ENCODE results near the gene ERFE. TPM values are rescaled to one million over a fixed set of nuclear protein-coding genes. Genes with fewer than 3 reads are reported as not detected.
"Not testable (repeated sequence)": the region's sequence is repeated elsewhere in the genome, so short reads cannot be mapped to it uniquely, and the experiment has no call there.

Gene ERFE
- total RNA-seq: not detected

- H3K4me1 ChIP-seq: peaks cover 15% of the 10 kb centered on the region
- H3K4me3 ChIP-seq: peak within 1 kb of the TSS; percentile 44
- no peak for DNase-seq (ENCODE audit: low spot score in 2 of 2)
- no peaks in the 10 kb centered on the region for H3K36me3 ChIP-seq
- no peak for TF ChIP-seq EP300 (IDR thresholded peaks at IDR 0.05)
- TF ChIP-seq POLR2AphosphoS5 (IDR thresholded peaks at IDR 0.05): no peak
- peak in 1 of 2 donors; percentile 64 for TF ChIP-seq CTCF (IDR thresholded peaks at IDR 0.05)
- H3K27ac ChIP-seq: no peak within 1 kb of the TSS
- no peaks in the 10 kb centered on the region for H3K9me3 ChIP-seq
- WGBS: 28% methylated on average over 10 of the region's 61 CpGs
- peaks cover 41% of the 10 kb centered on the region for H3K27me3 ChIP-seq
Measured at GRCh38 chr2:238158509-238159070, at the start of gene ERFE. Gene ERFE (plus strand): TSS chr2:238158970. CDS start chr2:238159008, 38 bp downstream.

- TF ChIP-seq POLR2A (IDR thresholded peaks at IDR 0.05): no peak
- TF ChIP-seq EP300 (IDR thresholded peaks at IDR 0.05): no peak
- TF ChIP-seq POLR2AphosphoS5 (IDR thresholded peaks at IDR 0.05): no peak
- no peak for TF ChIP-seq CTCF (IDR thresholded peaks at IDR 0.05)
- no peak overlapping the region for H3K27ac ChIP-seq
- WGBS: 86% methylated on average over 11 of the region's 13 CpGs
Measured at GRCh38 chr2:238113611-238114010, 45.2 kb upstream of the ERFE start.

GRCh38 chr2:238114331-238114841 lies 44.4 kb upstream of the ERFE start:
- H3K27ac ChIP-seq: no peak overlapping the region
- peaks cover 17% of the 10 kb centered on the region for H3K27me3 ChIP-seq
- H3K4me3 ChIP-seq: no peak overlapping the region
- no peak for TF ChIP-seq EP300 (IDR thresholded peaks at IDR 0.05)
- no peak for TF ChIP-seq POLR2AphosphoS5 (IDR thresholded peaks at IDR 0.05)
- no peak for TF ChIP-seq CTCF (IDR thresholded peaks at IDR 0.05)
- TF ChIP-seq POLR2A (IDR thresholded peaks at IDR 0.05): no peak
- 80% methylated on average over 16 of the region's 16 CpGs for WGBS
- no peaks in the 10 kb centered on the region for H3K36me3 ChIP-seq
- no peak for DNase-seq (ENCODE audit: low spot score in 2 of 2)
- no peaks in the 10 kb centered on the region for H3K4me1 ChIP-seq
- peaks cover 5% of the 10 kb centered on the region for H3K9me3 ChIP-seq

More at GRCh38 chr2:238113611-238114010, 45.2 kb upstream of the ERFE start:
- Histone ChIP-seq H3K36me3 (no peaks in the 10 kb centered on the region), H3K9me3 (peaks cover 5% of the 10 kb centered on the region), H3K4me1 (no peaks in the 10 kb centered on the region), H3K4me3 (no peak overlapping the region), H3K27me3 (peaks cover 17% of the 10 kb centered on the region)
- DNase-seq (ENCODE audit: low spot score in 2 of 2): peak in 1 of 2 donors; percentile 51

GRCh38 chr2:238114851-238115660 lies 43.7 kb upstream of the ERFE start:
- no peak overlapping the region for H3K4me3 ChIP-seq
- H3K27ac ChIP-seq: no peak overlapping the region
- TF ChIP-seq POLR2AphosphoS5 (IDR thresholded peaks at IDR 0.05) (no peak), EP300 (IDR thresholded peaks at IDR 0.05) (no peak), POLR2A (IDR thresholded peaks at IDR 0.05) (no peak), CTCF (IDR thresholded peaks at IDR 0.05) (no peak)
- H3K36me3 ChIP-seq: no peaks in the 10 kb centered on the region
- WGBS: 88% methylated on average over 15 of the region's 32 CpGs
- H3K27me3 ChIP-seq: peaks cover 23% of the 10 kb centered on the region
- no peak for DNase-seq (ENCODE audit: low spot score in 2 of 2)
- H3K4me1 ChIP-seq: no peaks in the 10 kb centered on the region
- peaks cover 5% of the 10 kb centered on the region for H3K9me3 ChIP-seq

- peaks cover 29% of the 10 kb centered on the region for H3K27me3 ChIP-seq
- WGBS: 96% methylated on average over 12 of the region's 12 CpGs
- H3K36me3 ChIP-seq; DNase-seq (ENCODE audit: low spot score in 2 of 2); H3K4me1 ChIP-seq; H3K27ac ChIP-seq; H3K9me3 ChIP-seq; H3K4me3 ChIP-seq: not testable (repeated sequence)
Measured at GRCh38 chr2:238115709-238116108, 43.1 kb upstream of the ERFE start.

Measured in suprapubic skin (tissue), 4 donors.